SU-DHL-6 (cell line): ENCODE data around the gene LAPTM5.

Experiments used
- H2AFZ ChIP-seq: fragments of 200-600 bp; sonication (generic); 2 replicates; pipeline ENCODE4 v1.6.1; 2014; ENCODE audit warnings: low read depth, mild to moderate bottlenecking, moderate library complexity, mixed read lengths, antibody characterized with exemption, low read length; ENCODE audit not compliant: severe bottlenecking
- H3F3A ChIP-seq: fragments of 200-600 bp; shearing (Covaris generic); 2 replicates; pipeline ENCODE4 v1.6.0; 2016; ENCODE audit warnings: antibody characterized with exemption, mild to moderate bottlenecking; ENCODE audit not compliant: insufficient read depth
- H3K27ac ChIP-seq: fragments of 200-600 bp; sonication (generic); 2 replicates; pipeline ENCODE4 v1.5.1; 2016; ENCODE audit warnings: low read depth, mild to moderate bottlenecking, low read length, moderate library complexity, mixed read lengths
- H3K27me3 ChIP-seq: fragments of 200-600 bp; sonication (generic), shearing (Covaris generic); 2 replicates; pipeline ENCODE4 v1.6.0; 2014; ENCODE audit warnings: mild to moderate bottlenecking, low read length
- H3K36me3 ChIP-seq: fragments of 200-600 bp; sonication (generic); 2 replicates; pipeline ENCODE4 v1.6.1; 2014; ENCODE audit warnings: mild to moderate bottlenecking, low read length, mixed read lengths
- H3K4me2 ChIP-seq: fragments of 300-600, 200-600 bp; shearing (Covaris generic), sonication (generic); 2 replicates; pipeline ENCODE4 v1.6.0; 2014; ENCODE audit warnings: low read length, low read depth, mild to moderate bottlenecking; ENCODE audit not compliant: poor library complexity, severe bottlenecking
- H3K4me3 ChIP-seq: fragments of 200-600 bp; sonication (generic); 2 replicates; pipeline ENCODE4 v1.5.1; 2014; ENCODE audit warnings: antibody characterized with exemption, low read length, mild to moderate bottlenecking, mixed read lengths; ENCODE audit not compliant: insufficient read depth, poor library complexity, severe bottlenecking
- H3K79me2 ChIP-seq: fragments of 200-600 bp; sonication (generic); 2 replicates; pipeline ENCODE4 v1.6.1; 2014; ENCODE audit warnings: mild to moderate bottlenecking, low read length, moderate library complexity; ENCODE audit not compliant: insufficient read depth
- H3K9ac ChIP-seq: fragments of 200-600 bp; sonication (generic); 2 replicates; pipeline ENCODE4 v1.7.0; 2014; ENCODE audit warnings: mild to moderate bottlenecking, low read length
- H3K9me2 ChIP-seq: fragments of 200-600 bp; sonication (generic); replicated peaks from 2 replicates; pipeline ENCODE4 v1.6.1; 2014; ENCODE audit warnings: low read length; ENCODE audit not compliant: insufficient read depth
- H3K9me3 ChIP-seq: fragments of 200-600 bp; sonication (generic); 2 replicates; pipeline ENCODE4 v1.6.1; 2014; ENCODE audit warnings: low read length, mixed read lengths; ENCODE audit not compliant: insufficient read depth
- H4K20me1 ChIP-seq: fragments of 200-600 bp; sonication (generic); 2 replicates; pipeline ENCODE4 v1.6.1; 2014; ENCODE audit warnings: low read depth, mild to moderate bottlenecking, antibody characterized with exemption, low read length, moderate library complexity, mixed read lengths
- EZH2phosphoT487 ChIP-seq: fragments of 200-600 bp; sonication (generic), shearing (Covaris generic); conservative IDR thresholded peaks from 2 replicates; pipeline ENCODE4 v1.6.1; 2018; ENCODE audit warnings: mild to moderate bottlenecking, antibody characterized with exemption, low read length, moderate library complexity, mixed read lengths
- TF ChIP-seq, protein P1 (sequence below): fragments of 200-600 bp; sonication (generic); IDR thresholded peaks from one replicate; pipeline ENCODE4 v1.5.1; 2017; ENCODE audit warnings: antibody characterized with exemption, mild to moderate bottlenecking, low read length, moderate library complexity; ENCODE audit not compliant: insufficient read depth, poor library complexity, severe bottlenecking

The LAPTM5 gene

DNA sequence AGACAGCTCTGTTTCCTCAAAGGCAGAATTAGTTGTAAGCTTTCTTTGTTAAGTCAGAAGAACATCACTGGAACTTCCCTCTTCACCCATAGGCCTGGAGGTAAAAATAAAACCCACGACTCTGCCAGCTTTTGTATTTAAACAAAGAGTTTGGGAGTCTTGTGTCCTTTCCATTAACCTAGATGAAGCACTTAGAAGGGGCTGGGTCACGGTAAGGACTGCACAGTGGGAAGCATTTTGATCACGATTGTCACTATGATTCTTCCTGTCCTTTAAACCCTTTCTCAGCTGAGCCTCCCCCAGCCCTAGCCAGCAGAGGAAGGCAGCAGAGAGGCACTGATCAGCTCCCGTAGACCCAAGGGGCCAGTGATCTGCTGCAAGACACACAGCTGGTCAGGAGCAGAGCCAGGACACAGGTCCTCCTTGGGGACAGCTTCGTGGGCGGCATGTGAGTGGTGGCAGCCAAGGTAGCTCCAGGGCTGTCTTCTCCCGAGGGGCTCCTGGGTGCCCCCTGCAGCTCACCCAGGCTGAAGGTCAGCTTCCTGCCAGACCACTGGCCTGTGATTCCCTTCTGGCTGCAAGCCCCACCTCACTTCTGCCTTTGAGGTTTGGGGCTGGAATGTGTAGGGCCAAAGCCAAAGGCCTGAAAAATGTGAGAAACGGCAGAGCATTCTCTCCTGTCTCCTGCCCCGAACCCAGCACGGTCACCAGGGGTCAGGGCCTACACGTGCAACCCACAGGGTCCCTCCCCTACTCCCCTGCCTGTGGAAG lies 4.0 kb upstream of the LAPTM5 start:
- Histone ChIP-seq H3K4me2 (peak overlapping the region; percentile 71), H3K27me3 (no peaks in the 10 kb centered on the region), H3K9me3 (no peaks in the 10 kb centered on the region), H3K36me3 (no peaks in the 10 kb centered on the region), H4K20me1 (no peaks in the 10 kb centered on the region), H3F3A (peaks cover 65% of the 10 kb centered on the region), H3K79me2 (peaks cover 18% of the 10 kb centered on the region), H3K27ac (peak overlapping the region; percentile 90), H2AFZ (no peak overlapping the region), H3K9me2 (no peaks in the 10 kb centered on the region), H3K4me3 (no peak overlapping the region), H3K9ac (peak overlapping the region; percentile 86)
- TF ChIP-seq EZH2phosphoT487, result no peak
- TF ChIP-seq, protein P1, sequence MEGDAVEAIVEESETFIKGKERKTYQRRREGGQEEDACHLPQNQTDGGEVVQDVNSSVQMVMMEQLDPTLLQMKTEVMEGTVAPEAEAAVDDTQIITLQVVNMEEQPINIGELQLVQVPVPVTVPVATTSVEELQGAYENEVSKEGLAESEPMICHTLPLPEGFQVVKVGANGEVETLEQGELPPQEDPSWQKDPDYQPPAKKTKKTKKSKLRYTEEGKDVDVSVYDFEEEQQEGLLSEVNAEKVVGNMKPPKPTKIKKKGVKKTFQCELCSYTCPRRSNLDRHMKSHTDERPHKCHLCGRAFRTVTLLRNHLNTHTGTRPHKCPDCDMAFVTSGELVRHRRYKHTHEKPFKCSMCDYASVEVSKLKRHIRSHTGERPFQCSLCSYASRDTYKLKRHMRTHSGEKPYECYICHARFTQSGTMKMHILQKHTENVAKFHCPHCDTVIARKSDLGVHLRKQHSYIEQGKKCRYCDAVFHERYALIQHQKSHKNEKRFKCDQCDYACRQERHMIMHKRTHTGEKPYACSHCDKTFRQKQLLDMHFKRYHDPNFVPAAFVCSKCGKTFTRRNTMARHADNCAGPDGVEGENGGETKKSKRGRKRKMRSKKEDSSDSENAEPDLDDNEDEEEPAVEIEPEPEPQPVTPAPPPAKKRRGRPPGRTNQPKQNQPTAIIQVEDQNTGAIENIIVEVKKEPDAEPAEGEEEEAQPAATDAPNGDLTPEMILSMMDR, result no peak

DNA sequence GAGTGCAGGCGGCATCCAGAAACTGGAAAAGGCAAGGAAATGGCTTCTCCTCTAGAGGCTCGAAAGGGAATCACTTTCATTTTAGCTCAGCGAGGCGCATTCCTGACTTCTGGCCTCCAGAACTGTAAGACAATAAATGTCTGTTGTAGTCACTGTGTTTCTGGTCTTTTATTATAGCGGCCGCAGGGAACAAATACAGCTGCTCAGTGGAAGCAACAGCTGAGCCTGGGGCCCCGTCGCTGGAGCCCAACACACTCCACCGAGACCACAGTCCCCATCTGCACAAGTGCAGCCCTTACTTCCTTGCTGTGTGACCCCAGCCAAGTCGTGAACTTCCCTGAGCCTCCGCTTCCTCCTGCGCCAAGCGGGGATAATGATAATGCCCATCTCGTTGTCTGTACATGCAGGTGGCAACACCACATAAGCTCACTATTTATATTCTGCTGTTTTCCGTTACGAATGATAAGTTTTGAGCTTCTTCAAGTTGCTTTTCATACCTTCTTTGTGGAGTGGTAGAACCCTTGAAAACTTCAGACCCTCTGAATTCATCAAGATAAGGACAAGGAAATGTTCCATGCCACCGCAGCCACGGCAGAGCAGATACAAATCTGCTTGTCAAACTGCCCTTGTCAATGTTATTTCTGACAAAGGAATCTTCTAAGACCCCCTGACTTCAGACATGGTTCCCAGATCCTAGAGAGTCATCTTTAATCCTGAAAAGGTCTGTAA lies 3.2 kb upstream of the LAPTM5 start:
- Histone ChIP-seq H3K79me2 (peaks cover 26% of the 10 kb centered on the region), H3F3A (peaks cover 66% of the 10 kb centered on the region), H3K27ac (peak overlapping the region; percentile 90), H3K4me2 (peak overlapping the region; percentile 71), H3K4me3 (peak overlapping the region; percentile 11), H3K36me3 (no peaks in the 10 kb centered on the region), H3K27me3 (no peaks in the 10 kb centered on the region), H3K9ac (peak overlapping the region; percentile 86), H3K9me3 (no peaks in the 10 kb centered on the region), H4K20me1 (no peaks in the 10 kb centered on the region), H2AFZ (no peak overlapping the region), H3K9me2 (no peaks in the 10 kb centered on the region)
- TF ChIP-seq EZH2phosphoT487, result no peak
- TF ChIP-seq, protein P1, result no peak

DNA sequence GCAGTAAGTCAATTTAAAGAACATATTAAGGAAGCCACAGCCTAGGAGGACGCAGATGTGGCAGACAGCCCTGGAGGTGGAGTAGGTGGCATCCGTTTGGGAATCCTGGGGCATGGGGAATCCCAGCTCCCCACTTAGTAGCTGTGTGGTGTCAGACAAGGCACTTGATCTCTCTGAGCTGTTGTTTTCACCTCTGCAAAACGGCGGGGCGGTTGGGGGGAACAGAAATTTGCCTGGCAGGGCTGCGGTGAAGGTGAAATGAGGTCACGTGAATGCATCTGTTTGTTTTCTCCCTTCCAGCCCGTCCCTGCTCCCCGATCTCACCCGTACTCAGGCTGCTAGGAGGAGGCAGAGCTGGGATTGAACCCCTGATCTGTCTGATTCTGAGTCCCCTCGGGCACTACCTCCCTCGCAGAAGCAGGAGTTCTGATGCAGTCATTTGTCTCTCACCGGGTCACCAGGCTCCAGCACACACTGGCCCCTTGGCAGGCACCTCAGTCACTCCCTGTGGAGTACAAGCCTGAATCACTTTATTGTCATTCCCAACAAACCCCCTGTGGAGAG lies 2.2 kb upstream of the LAPTM5 start:
- TF ChIP-seq, protein P1, result no peak
- no peak for TF ChIP-seq EZH2phosphoT487
- peaks cover 35% of the 10 kb centered on the region for H3K79me2 ChIP-seq
- no peaks in the 10 kb centered on the region for H3K9me3 ChIP-seq
- peak overlapping the region; percentile 22 for H3K4me3 ChIP-seq
- peak overlapping the region; percentile 90 for H3K27ac ChIP-seq
- H3K9me2 ChIP-seq, result no peaks in the 10 kb centered on the region
- no peaks in the 10 kb centered on the region for H3K36me3 ChIP-seq
- no peaks in the 10 kb centered on the region for H3K27me3 ChIP-seq
- H3K9ac ChIP-seq, result peak overlapping the region; percentile 86
- H3F3A ChIP-seq, result peaks cover 66% of the 10 kb centered on the region
- no peak overlapping the region for H2AFZ ChIP-seq
- no peaks in the 10 kb centered on the region for H4K20me1 ChIP-seq
- peak overlapping the region; percentile 71 for H3K4me2 ChIP-seq
